CD4-positive, alpha-beta T cell treated with Interferon alpha-2 for 1 hour (primary cell): ENCODE measurements around the gene ZSWIM3.
"Not testable (repeated sequence)": the region's sequence is repeated elsewhere in the genome, so short reads cannot be mapped to it uniquely, and the experiment has no call there.

Source experiments
- DNase-seq, 2 donors: peaks; one replicate each; pipeline ENCODE4 v3.0.0-alpha.2; 2020 to 2022

ZSWIM3 gene

DNA sequence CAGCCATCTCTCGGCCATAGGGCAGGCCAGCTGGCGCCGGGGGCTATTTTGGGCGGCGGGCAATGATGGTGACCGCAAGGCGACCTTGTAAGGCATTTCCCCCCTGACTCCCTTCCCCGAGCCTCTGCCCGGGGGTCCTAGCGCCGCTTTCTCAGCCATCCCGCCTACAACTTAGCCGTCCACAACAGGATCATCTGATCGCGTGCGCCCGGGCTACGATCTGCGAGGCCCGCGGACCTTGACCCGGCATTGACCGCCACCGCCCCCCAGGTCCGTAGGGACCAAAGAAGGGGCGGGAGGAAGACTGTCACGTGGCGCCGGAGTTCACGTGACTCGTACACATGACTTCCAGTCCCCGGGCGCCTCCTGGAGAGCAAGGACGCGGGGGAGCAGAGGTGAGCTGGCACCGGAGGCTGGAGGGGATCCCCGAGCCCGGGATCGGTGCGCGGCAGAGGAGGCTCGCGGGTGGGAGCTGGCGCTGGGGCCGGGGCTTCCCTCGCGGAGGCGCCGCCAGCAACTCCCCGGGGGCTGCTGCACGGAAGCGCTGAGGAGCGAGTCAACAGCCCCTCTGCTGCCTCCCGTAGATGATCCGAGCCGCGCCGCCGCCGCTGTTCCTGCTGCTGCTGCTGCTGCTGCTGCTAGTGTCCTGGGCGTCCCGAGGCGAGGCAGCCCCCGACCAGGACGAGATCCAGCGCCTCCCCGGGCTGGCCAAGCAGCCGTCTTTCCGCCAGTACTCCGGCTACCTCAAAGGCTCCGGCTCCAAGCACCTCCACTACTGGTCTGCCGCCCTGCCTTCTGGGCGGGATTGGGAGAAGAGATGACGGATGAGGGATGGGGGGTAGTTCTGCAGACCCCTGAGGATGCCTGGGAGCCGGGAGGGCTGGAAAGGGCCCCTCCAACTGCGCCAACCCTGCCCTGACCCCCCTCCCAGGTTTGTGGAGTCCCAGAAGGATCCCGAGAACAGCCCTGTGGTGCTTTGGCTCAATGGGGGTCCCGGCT lies 33.9 kb downstream of the ZSWIM3 start, which contains the start of the genes CTSA and NEURL2:
CTSA (plus strand) TSS at position 351 of the 999 bp plus-strand sequence; CDS start at position 585, 234 bp downstream.
NEURL2 (minus strand) TSS at position 224 of the 999 bp plus-strand sequence; CDS start at position 7, 217 bp downstream.
- DNase-seq: peak; percentile 79 to 85

DNA sequence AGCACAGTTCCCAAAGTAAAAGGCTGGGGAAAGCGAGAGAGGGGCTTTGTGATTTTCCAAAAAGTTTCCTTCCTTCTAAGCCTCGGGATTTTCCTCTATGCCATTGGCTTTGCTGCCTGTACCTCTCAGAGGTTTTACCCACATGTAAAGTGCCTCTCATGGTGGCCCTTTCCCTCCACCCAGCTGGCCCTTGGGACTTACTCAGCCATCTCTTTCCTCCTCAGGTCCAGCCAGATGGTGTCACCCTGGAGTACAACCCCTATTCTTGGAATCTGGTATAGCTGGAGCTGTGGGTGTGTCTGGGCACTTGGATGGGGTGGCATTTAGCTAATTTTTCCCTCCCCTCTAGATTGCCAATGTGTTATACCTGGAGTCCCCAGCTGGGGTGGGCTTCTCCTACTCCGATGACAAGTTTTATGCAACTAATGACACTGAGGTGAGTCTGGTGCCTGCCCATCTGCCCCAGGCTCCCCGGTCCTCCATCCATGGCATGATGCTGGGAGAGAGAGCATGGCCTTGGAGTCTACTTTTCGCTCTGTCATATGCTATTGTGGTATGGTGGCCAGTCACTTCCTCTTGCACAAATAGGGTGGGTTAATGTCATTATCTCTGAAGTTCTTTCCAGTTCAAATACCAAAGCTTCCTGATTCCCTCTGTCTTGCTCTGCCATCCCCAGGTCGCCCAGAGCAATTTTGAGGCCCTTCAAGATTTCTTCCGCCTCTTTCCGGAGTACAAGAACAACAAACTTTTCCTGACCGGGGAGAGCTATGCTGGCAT lies 34.8 kb downstream of the ZSWIM3 start:
- DNase-seq: no peak

DNA sequence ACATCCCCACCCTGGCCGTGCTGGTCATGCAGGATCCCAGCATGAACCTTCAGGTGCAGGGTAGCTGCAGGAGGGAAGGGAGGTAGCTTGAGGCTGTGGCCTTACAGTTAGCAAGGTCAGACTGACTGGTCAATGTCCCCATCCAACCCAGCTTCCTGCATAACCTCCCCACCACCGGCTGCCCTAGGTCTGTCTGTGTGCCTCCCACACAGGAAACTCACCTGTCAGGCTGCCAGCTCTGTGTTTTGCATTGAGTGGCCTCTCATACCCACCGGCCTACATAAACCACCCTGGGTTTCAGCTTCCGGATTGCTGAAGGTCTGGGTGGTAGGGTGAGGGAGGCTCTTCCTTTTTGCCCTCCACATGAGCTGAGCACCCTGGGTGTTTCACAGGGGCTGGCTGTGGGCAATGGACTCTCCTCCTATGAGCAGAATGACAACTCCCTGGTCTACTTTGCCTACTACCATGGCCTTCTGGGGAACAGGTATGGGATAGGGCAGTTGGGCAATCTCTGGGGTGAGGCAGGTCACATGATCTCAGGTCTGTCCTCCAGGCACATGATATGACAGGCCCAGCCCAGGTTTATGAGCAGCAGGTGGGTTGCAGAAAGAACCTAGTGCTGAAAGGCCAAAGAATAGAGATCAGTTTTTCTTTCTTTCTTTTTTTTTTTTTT lies 35.5 kb downstream of the ZSWIM3 start:
- DNase-seq: peak in 1 of 2 donors; percentile 40

DNA sequence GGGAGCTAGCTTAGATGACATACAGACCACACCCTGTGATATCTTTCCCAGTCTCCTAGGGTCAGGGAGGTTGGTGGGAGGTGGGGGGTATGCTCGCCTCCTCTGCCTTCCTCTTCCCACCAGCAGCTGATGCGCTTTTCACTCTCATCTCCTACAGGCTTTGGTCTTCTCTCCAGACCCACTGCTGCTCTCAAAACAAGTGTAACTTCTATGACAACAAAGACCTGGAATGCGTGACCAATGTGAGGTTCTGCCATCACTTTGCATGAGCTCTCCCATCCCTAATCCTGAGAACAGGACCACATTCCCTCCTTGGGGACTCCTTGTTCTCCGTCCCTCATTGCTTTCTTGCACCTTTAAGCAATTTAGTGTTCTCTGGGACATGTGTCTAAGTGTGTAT lies 36.4 kb downstream of the ZSWIM3 start:
- DNase-seq: no peak

DNA sequence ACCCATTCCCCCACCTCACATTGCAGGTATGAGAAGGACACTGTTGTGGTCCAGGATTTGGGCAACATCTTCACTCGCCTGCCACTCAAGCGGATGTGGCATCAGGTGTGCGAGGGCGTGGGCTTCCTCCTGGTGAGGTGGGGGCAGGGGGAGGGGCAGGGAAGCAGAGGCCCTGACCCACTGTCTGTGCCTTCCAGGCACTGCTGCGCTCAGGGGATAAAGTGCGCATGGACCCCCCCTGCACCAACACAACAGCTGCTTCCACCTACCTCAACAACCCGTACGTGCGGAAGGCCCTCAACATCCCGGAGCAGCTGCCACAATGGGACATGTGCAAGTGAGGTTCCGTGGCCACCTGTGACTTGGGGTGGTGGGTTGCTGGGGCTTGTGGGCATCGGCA lies 37.4 kb downstream of the ZSWIM3 start:
- DNase-seq: no peak

DNA sequence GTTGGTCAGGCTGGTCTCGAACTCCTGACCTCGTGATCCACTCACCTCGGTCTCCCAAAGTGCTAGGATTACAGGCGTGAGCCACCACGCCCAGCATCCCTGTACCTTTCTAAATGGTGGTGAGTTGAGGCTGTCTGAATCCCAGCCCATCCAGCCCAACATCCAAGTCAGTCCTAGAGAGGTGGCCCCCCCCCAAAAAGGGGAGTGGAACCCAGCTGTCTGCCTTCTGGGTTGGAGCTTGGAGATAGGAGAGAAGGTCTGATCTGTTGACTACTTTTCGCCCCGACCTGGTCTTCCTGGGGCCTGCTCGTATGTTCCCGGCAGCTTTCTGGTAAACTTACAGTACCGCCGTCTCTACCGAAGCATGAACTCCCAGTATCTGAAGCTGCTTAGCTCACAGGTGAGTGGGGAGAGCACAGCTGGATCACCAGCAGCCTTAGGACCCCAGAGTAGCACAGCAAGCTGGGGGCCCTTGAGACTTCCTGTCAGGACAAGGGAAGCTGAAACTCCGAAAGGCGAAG lies 39.3 kb downstream of the ZSWIM3 start:
- no peak for DNase-seq

DNA sequence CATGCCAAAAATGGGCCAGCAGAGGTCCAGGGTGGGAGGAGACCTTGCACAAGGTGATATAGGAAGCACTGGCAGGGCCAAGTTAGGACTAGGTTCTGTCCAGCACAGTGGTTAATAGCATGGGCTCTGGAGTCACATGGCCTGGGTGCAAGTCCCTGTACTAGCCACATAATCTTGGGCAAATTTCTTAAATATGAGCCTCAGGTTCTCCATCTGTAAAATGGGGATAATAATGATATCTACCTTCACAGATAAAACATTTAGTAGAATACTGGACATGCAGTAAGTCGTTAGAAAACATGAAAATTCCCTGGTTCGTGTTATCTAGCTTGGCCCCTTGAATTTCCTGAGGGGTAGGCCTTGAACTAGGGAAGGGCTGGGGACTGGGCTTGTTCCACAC lies 39.9 kb downstream of the ZSWIM3 start:
- no peak for DNase-seq

DNA sequence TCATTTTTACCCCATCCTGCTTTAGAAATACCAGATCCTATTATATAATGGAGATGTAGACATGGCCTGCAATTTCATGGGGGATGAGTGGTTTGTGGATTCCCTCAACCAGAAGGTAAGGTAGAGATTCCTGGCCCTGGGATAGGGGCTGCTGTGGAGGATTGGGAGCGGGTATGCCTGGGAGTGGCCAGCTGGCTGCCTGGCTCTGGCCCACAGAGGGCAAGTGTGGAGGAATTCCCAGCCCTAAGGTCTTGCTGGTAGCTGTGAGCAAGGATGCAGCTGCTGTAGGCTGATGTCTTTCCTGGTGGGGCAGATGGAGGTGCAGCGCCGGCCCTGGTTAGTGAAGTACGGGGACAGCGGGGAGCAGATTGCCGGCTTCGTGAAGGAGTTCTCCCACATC lies 40.3 kb downstream of the ZSWIM3 start:
- DNase-seq: no peak

DNA sequence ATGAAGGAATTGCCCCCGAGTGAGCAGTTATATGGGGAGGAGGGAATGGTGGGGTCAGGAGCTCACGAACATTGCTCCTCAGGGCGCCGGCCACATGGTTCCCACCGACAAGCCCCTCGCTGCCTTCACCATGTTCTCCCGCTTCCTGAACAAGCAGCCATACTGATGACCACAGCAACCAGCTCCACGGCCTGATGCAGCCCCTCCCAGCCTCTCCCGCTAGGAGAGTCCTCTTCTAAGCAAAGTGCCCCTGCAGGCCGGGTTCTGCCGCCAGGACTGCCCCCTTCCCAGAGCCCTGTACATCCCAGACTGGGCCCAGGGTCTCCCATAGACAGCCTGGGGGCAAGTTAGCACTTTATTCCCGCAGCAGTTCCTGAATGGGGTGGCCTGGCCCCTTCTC lies 40.9 kb downstream of the ZSWIM3 start:
- DNase-seq: no peak

DNA sequence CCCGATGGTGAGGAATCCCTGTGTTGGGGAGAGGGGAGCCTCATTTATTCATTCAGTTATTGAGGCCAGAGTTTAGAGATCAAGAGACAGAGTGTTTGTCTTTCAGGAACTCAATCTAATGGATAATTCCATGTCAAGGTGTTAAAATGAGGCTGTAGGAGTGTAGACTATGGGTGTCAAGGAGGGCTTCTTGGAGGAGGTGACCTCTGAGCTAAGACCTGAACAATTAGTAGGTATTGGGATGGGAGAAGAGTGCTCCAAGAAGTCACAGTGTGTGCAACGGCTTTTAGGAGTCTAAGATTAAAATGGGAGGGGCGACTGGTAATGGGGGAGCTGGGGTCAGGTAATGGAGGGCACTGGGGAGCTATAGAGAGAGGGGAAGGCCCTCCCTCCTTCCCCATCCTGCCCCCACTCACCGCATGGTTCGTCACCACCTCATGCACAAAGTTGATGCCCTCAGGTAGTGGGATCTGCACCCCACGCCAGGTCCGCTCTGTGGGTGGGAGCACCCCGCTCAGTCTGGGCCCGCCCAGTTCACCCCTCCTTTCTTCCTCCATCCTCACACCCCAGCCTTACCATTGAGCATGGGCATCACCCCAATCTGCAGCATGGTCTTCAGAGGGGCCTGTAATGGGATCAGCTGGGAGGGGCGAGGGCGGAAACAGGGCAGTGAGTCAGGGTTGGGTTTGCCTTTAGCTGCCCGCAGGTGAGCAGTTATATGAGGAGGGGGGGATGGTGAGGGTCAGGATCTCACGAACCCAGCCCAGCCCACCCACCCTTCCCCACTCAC lies 41.8 kb downstream of the ZSWIM3 start:
- no peak for DNase-seq

DNA sequence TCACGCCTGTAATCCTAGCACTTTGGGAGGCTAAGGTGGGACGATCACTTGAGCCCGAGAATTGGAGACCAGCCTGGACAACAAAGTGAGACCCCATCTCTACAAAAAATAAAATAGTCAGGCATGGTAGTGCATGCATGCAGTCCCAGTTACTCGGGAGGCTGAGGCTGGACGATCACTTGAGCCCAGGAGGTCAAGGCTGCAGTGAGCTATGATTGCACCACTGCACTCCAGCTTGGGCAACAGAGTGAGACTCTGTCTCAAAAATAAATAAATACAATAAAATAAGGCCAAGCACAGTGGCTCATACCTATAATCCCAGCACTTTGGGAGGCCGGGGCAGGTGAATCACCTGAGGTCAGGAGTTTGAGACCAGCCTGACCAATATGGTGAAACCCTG lies 43.9 kb downstream of the ZSWIM3 start:
- DNase-seq: not testable (repeated sequence)

DNA sequence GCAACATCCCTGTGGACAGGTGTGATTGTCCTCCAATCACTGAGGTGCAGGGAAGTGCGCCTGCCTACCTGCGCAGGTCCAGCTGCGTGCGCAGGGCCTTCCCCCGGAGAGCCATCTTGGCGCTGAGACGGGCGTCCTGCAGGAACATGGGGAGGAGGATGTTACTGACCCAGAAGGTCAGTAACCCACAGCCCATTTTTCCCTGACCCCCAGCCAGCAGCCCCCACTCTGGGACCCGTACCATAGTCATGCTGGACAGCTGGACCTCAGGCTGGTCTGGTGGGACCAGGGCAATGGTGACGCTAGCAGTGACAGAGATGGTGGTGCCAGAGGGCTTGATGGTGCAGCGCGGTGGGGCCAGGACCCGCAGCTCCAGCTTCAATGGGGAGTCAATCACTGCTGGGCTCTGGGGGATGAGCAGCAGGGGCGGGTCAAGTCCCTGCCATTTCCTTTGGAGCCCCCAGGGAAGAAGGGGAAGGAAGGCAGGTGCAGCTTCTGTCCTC lies 44.8 kb downstream of the ZSWIM3 start:
- no peak for DNase-seq

DNA sequence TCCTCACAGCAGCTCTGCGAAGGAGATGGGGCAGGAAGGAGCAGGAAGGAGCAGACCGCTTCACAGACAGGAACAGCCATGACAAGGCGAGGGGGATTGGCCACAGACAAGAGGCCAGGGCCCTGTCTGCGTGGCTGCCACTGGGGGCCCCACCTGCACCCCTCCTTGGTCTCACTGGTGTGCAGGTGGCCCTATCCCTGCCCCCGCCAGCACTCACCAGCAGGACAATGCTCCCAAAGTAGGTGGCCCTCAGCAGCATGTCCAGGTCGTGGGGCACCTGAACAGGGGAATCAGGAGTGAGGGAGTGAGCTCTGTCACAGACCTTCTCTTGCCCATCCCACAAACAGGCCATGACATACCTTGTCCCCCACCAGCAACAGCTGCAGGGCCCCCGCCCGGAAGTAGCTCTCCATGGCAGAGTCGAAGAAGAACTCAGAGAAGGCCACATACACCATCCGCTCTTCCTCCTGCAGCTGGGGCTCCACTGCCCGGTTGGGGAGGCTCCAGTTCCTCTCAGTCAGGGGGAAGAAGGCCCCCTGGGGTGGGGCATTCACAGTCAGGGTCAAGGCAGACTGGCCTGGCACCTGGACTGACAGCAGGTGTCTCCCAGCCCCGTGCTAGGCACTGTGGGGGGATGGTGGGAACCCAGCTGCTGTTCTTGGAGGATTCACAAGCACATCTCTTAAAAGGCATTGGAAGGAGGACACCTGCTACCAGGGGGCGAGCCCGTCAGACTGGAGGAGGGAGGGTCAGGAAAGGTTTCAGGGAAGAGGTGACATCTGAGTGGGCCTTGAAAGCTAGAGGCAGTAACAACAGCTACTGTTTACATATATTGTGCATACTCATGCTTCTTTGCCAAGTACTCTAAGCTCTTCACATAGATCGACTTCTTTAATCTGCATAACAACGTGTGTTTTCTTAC lies 47.4 kb downstream of the ZSWIM3 start:
- no peak for DNase-seq

DNA sequence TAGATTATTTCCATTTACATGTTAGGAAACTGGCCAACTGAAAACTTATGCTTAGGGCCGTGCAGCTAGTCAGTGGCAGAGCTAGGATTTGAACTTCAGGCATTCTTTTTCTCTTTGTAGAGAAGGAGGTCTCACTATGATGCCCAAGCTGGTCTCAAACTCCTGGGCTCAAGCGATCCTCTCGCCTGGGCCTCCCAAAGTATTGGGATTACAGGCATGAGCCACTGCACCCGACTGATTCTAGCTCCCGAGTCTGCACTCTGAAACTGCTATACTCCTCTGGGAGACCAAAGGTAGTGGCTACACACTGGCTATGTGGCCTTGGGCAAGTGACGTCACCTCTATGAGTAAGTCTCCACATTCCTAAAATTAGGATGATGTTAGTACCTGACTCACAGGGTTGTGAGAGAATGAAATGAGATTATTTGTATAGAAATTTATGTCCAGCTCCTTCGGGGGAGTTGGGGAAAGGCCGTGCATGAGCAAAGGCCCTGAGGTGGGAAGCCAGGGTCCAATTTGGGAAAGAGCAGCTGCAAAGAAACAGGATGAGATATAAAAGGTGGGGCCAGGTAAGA lies 48.2 kb downstream of the ZSWIM3 start:
- no peak for DNase-seq

DNA sequence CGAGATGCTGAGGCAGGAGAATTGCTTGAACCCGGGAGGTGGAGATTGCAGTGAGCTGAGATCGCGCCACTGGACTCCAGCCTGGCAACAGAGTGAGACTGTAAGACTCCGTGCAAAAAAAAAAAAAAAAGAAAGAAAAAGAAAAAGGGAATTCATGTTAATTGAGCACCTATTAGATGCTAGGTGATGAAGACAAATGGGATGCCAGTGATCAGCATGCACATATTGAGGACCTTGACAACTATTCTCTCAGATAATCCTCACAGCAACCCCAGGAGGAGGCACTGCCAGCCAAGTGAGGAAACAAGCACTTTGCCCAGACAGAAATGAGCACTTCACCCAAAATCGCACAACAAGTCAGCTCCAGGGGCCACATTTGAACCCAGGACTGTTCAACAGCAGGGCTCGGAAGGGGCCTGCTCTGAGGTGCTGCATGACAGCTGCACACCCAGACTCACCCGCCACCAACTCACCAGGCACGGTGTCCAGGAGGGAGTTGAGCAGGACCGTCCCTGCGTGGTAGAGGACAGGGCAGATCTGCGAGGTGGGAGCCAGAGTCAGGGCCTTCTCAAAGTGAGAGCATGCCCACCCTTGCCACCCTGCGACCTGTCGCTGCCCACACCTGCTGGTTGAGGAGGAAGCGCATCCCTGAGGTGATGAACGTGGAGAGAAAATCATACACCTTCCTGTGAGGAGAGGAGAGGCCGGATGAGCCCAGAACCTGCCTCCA lies 50.0 kb downstream of the ZSWIM3 start:
- no peak for DNase-seq

DNA sequence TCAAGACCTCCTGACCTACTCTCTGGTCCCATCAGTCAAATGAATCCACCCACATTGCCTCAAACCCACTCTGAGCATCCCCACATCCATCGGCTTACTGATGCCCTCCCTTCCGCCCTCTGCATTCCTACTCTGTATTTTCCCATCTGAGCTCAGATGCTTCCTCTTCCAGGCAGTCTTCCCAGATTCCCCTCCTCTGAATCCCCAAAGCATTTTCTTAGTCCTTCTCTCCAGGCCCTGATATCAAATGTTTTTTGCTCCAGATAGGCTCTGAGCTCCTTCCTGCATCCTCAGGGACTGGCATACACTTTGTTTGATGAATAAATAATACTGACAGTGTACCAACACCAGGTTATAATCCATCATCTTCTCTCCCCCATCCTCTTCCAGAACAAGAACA lies 50.7 kb downstream of the ZSWIM3 start:
- no peak for DNase-seq

DNA sequence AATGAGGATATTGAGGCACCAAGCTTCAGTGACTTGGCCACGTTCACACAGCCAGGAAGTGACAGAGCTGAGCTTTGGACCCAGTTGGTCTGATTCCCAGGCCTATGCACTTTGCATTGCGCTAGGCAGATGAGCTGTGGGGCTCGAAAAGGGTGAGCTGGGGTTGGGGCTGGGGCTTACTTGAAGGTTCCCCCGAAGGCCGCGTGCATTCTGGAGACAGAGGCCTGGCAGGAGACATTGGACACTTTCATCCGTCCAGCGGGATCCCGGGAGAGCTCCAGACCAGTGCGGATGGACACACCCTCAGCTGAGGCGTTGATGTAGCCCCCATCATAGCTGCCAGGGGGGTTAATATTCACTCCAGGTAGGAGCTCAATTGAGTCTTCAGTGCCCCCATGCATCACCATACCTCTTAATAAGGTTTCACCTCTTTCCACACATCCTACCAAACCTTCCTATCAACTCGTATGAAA lies 52.0 kb downstream of the ZSWIM3 start:
- DNase-seq: no peak

DNA sequence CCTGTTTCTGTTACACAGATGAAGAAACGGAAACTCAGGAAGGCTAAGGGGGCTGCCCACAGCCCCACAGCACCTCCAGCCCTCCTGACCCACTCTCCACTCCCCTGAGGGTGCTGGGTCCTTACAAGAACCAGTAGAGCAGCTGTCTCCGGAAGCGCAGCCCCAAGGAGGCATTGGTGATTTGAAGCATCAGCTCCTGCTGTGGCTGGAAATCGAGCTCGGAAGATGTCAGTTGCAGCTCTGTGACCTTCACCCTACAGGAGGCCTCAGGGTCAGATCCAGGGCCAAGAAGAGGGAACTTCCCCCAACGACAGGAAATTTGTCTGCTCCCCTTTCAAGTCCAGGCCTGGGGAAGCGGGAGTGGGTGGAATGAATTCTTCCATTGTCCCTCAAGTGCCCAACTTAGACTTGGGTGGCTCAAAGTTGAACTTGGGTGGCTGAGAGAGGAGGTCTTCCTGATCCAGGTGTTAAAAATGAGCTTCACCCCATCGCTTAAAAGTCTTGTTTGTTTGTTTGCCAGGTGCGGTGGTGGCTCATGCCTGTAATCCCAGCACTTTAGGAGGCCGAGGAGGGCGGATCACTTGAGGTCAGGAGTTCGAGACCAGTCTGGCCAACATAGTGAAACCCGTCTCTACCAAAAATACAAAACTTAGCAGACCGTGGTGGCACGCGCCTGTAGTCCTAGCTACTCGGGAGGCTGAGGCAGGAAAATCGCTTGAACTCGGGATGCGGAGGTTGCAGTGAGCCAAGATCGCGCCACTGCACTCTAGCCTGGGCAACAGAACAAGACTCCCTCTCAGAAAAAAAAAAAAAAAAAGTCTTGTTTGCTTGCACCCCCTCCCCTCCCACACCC lies 52.6 kb downstream of the ZSWIM3 start:
- DNase-seq: no peak
